Large intestine (tissue), 3 donors: Measurements from ENCODE around the gene ABHD8. TPM values are rescaled to one million over a fixed set of nuclear protein-coding genes. Genes with fewer than 3 reads are reported as not detected.
A peak's percentile ranks its signal among the peaks of the same experiment; 100 is the strongest.

ENCODE experiments used
- DNase-seq, 2 donors: peaks; one replicate each; pipeline versions ENCODE4 v3.0.0 to v3.0.0-alpha.2; 2013
- H3K27ac ChIP-seq: one replicate; pipeline ENCODE4 v1.5.1; 2013; ENCODE audit warnings: low read length
- H3K27me3 ChIP-seq: 2 replicates; pipeline ENCODE4 v1.6.1; 2013; ENCODE audit warnings: low read length; ENCODE audit not compliant: control insufficient read depth, insufficient read depth
- H3K36me3 ChIP-seq: 2 replicates; pipeline ENCODE4 v1.6.1; 2013; ENCODE audit warnings: low read length; ENCODE audit not compliant: control insufficient read depth, insufficient read depth
- H3K4me1 ChIP-seq: one replicate; pipeline ENCODE4 v1.6.1; 2013; ENCODE audit warnings: low read length; ENCODE audit not compliant: control insufficient read depth, insufficient read depth
- H3K4me3 ChIP-seq: one replicate; pipeline ENCODE4 v1.5.1; 2013; ENCODE audit warnings: low read length
- H3K9me3 ChIP-seq: one replicate; pipeline ENCODE4 v1.6.1; 2013; ENCODE audit warnings: mild to moderate bottlenecking, low read depth, low read length, moderate library complexity; ENCODE audit not compliant: control insufficient read depth
- WGBS: methylation state at CpG from one replicate; pipeline ENCODE4 v1.1.5; 2013; ENCODE audit warnings: low lambda C conversion rate; ENCODE audit not compliant: insufficient coverage; 5-methylcytosine and 5-hydroxymethylcytosine counted together
- polyA plus RNA-seq: library from polyadenylated mRNA; unstranded; fragments of 120-200 nt; gene quantifications from one replicate; pipeline ENCODE4 v1.2.1, GENCODE V29; 2013

Gene ABHD8
- polyA plus RNA-seq, 1 donor: 5.0 TPM

DNA sequence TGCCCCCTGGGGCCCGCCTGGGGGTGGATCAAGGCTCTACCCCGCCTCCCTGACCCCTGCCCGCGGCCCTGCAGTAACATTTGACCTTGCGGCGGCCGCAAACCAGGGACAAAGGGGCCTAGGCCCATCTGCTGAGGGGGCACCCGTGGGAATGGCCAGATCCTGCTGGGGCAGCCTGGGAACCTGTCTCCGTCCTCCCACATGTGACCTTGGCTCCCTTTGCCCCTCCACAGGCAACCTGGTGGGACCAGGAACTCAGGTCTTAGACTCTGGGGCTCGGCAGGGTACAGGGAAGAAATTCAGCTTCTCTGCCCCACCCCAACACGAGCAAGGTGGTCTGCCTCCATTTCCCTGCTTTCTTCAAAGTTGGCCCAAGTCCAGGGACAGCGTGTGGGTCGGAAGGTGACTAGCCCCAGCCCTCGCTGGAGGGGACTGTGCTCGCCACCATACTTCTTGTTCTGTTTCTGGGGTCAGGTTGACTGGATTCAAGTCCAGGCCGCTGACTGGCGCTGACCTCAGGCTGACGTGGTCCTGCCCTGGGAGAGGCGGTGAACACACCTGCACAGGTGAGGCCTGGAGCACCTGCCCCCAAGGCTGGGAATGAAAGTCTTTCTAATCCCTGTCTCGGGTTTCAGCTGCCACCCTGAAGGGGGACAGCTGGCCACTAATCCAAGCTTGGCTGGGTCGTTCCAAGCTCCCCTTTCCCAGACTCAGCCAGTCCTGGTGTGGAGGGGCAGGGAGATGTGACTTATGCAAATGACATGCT, 55.0 kb downstream of the ABHD8 start:
- H3K36me3 ChIP-seq: no peaks in the 10 kb centered on the region
- H3K4me1 ChIP-seq: peaks cover 31% of the 10 kb centered on the region
- peak overlapping the region; percentile 92 for H3K27ac ChIP-seq
- no CpG with 5 or more reads among the region's 21 CpGs for WGBS
- no peak overlapping the region for H3K4me3 ChIP-seq
- H3K9me3 ChIP-seq: no peaks in the 10 kb centered on the region
- H3K27me3 ChIP-seq: no peaks in the 10 kb centered on the region
- peak in 1 of 2 donors; percentile 82 for DNase-seq

DNA sequence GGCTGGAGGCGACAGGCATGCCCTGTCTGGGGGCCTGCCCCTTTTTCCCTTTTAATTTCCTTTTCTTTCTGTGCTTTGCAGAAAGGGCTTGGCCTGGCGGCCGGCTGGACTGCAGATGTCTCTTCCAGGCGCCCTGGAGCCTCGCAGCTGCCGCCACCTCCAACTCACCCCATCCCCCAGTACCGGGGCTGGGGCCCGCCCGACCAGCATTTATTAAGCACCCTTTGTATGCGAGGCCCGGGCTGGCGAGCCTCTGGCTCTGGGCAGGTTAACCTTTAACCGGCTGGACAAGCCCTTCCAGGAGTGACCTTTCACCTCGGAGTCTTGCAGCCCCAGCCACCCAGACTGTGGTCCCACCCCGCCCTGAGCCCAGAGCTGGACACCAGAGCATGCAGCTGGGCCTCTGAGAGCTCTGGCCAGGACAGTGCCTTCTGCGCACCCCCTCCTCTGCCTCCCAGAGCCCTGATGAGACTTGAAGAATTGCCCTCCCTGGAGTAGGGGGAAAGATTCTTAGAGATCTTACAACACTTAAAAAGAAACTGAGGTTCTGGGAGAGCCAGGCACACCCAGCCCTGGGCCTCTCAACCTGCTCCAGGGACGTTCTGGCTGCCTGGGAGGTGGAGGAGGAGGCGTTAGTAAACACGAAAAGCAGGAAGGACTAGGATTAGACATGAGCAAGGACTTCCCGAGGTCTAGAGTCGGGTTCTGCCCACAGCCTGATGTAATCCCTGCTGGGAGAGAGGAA, 56.4 kb downstream of the ABHD8 start:
- WGBS: 17% methylated on average over 3 of the region's 21 CpGs
- Histone ChIP-seq H3K27me3 (no peaks in the 10 kb centered on the region), H3K9me3 (no peaks in the 10 kb centered on the region), H3K27ac (peak overlapping the region; percentile 92), H3K36me3 (no peaks in the 10 kb centered on the region), H3K4me1 (peaks cover 41% of the 10 kb centered on the region), H3K4me3 (peak overlapping the region; percentile 53)
- DNase-seq: no peak

DNA sequence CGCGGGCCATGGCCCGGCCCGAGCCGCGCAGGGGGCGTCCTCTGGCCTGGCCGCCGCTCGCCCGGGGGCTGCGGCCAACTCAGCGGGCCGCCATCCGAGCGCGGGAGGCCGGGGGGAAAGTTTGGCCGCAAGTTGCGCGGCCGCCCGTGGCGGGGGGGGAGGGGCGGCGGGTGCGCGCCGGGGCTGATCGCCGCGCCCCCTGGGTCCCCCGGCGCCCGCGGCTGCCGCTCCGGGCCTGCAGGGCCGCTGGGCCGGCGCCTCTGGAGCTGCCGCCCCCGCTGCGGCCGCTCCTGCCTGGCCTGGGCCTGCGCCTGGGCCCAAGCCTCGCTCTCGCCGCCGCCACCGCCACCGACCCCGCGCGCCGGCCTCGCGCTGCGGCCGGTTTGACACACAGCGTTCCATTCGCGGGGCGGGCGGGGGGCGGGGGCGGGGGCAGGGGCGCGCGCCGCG, 57.7 kb downstream of the ABHD8 start, which contains the start of gene NR2F6:
NR2F6 (minus strand) TSS at position 385 of the 450 bp plus-strand sequence. CDS start 699 bp downstream, outside the sequence.
- peak within 1 kb of the TSS; percentile 92 for H3K27ac ChIP-seq
- peak in 1 of 2 donors; percentile 71 for DNase-seq
- H3K27me3 ChIP-seq: no peaks in the 10 kb centered on the region
- peaks cover 7% of the 10 kb centered on the region for H3K36me3 ChIP-seq
- no CpG with 5 or more reads among the region's 72 CpGs for WGBS
- H3K4me3 ChIP-seq: peak within 1 kb of the TSS; percentile 76
- peaks cover 52% of the 10 kb centered on the region for H3K4me1 ChIP-seq
- no peaks in the 10 kb centered on the region for H3K9me3 ChIP-seq

DNA sequence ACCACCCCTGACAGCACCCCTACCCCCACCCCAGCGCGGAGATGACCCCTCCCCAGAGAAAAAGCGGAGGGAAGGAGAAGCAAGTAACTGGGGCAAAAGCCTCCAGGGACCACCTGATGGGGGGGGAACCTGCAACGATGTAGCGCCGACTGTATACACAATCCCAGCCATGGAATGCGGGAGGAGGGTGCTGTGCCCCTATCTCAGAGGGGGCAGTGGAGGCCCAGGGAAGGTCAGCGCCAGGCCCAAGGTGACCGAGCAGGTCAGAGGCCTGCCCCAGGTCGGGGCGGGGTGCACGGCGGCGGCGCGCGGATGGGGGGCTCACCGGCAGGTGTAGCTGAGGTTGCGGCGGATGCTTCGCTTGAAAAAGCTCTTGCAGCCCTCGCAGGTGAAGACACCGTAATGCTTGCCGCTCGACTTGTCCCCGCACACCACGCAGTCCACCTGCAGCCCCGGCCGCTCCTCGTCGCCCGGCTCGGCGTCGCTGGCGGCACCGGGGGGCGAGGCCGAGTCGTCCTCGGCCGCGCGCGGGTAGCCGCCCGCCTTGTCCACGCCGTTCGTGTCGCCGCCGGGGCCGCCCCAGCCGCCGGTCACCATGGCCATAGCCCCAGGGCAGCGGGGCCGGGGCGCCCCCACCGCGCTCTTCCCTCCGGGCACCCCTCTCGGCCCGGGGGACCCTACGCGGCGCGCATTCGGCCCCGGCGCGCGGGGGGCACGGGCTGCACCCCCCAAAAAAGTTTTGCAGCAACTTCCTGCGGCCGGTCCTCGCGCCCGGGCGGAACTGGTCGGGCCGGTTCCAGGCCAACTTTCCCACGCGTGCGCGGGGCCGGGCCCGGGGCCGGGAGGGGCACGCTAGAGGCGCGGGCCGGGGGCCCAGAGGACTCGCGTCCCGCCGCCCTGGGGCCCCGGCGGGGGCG, 58.3 kb downstream of the ABHD8 start:
- no peaks in the 10 kb centered on the region for H3K27me3 ChIP-seq
- H3K36me3 ChIP-seq: peaks cover 11% of the 10 kb centered on the region
- peak overlapping the region; percentile 76 for H3K4me3 ChIP-seq
- WGBS: no CpG with 5 or more reads among the region's 100 CpGs
- H3K9me3 ChIP-seq: no peaks in the 10 kb centered on the region
- H3K4me1 ChIP-seq: peaks cover 59% of the 10 kb centered on the region
- peak in 1 of 2 donors; percentile 70 for DNase-seq
- H3K27ac ChIP-seq: peak overlapping the region; percentile 81

DNA sequence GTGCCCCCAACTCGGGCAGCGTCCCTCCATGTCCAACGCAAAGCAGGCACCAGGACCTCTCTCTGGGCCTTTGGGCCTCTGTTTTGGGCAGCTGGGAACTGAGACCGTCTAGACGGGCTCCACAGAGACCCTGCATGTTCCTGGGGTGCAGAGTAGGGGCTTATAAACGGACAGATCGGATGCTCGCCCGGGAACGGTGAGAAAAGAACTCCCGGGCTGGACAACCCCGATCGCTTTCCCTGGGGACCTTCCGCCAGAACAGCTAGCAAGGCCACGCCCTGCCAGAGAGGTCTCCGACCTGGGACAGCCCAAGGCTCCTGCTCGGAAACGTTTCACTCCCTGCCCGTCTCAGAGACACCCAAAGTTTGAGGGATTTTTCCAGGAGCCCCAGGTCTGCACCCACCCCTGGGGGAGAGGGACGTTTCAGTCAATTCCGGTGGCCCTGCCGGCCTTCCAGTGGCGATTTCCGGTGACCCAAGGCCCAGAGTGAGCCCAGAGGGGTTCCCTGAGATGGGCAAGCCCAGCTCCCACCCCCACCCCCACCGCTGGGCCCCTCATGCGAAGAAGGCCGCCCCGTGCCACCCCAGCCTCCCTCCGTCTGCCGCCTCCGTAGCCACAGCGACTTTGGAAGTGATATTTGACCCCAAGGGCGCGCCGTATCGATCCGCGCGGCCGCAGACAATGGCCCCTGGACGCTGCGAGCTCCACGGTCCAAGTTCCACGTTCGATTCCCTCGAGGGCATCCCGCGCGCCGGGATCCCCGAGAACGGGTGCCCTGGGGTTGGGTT, 59.2 kb downstream of the ABHD8 start:
- H3K4me1 ChIP-seq: peaks cover 60% of the 10 kb centered on the region
- no peaks in the 10 kb centered on the region for H3K27me3 ChIP-seq
- H3K4me3 ChIP-seq: peak overlapping the region; percentile 76
- no CpG with 5 or more reads among the region's 52 CpGs for WGBS
- peak overlapping the region; percentile 81 for H3K27ac ChIP-seq
- no peaks in the 10 kb centered on the region for H3K9me3 ChIP-seq
- DNase-seq: peak in 1 of 2 donors; percentile 65
- peaks cover 13% of the 10 kb centered on the region for H3K36me3 ChIP-seq

DNA sequence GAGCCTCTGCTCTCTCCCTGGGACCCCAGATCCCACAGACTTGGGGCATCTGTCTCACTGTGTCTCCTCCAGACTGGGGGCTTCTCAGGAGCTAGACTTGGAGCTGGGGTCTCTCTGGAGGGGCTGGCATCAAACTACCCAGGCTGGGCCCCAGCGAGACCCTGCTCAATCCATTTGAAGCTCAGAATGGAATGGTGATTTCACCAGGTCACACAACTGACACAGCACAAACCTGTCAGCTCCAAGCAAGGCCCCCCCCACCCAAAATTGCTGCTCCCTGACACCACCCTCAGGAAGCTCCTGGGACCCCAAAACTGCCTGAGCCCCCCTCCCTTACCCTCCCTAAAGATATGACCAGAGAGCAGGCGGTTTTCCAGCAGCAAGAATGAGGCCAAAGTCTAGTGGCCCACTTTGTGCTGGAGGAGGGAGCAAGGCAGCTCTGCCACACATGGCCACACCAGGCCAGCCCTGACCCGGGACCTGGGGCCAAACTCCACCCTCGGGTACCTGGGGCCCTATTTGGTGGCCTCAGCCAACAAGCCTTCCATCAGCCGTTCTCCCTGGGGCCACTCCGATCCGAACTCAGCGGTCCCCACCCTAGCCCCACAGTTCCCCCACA, 59.9 kb downstream of the ABHD8 start:
- H3K4me3 ChIP-seq: peak overlapping the region; percentile 76
- no CpG with 5 or more reads among the region's 8 CpGs for WGBS

DNA sequence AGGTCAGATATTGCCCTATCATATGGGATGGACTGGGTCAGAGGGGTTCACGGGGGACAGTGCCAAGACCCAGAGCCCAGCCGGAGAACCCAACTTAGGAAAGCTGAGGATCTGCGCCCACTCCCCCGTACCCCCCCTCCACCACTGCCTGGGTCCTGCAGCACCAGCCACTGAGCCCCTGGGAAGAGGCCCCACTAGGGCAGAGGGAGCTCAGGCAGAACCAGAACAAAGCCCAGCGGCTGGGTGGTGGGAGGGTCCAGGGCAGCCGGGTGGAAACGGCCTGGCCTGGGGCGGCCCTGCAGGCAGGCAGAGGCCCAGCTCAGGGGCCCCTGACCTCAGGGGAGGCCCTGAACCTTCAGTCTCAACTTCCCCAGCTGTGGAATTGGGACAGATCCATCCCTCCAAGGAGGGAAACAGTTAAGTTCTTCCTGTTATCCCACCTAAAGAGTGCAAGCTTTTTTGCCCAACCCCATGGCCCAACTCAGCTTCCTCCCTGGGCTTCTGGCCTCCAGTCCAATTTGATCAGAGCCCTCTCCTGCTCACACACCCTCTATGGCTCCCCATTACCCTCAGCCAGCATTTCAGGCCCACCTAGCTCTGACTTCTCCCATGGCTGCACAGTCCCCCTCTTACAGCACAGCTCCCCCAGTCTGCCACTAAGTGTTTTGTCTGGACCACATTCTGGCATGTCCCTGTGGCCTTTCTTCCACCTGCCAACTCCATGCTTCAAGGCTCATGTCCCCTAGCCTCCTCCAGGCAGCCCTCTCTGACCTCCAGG, 60.6 kb downstream of the ABHD8 start:
- H3K27me3 ChIP-seq: no peaks in the 10 kb centered on the region
- no CpG with 5 or more reads among the region's 8 CpGs for WGBS
- H3K27ac ChIP-seq: peak overlapping the region; percentile 81
- DNase-seq: peak in 1 of 2 donors; percentile 18
- peaks cover 23% of the 10 kb centered on the region for H3K36me3 ChIP-seq
- peak overlapping the region; percentile 76 for H3K4me3 ChIP-seq
- H3K9me3 ChIP-seq: no peaks in the 10 kb centered on the region
- H3K4me1 ChIP-seq: peaks cover 47% of the 10 kb centered on the region

More for the DNA sequence above, 59.9 kb downstream of the ABHD8 start:
- peak in 1 of 2 donors; percentile 81 for DNase-seq
- H3K9me3 ChIP-seq: no peaks in the 10 kb centered on the region
- H3K27ac ChIP-seq: peak overlapping the region; percentile 81
- peaks cover 54% of the 10 kb centered on the region for H3K4me1 ChIP-seq
- H3K27me3 ChIP-seq: no peaks in the 10 kb centered on the region
- peaks cover 18% of the 10 kb centered on the region for H3K36me3 ChIP-seq
